Measurements from ENCODE around the gene PGAP6. TPM values are rescaled to one million over a fixed set of nuclear protein-coding genes. Genes with fewer than 3 reads are reported as not detected.

The PGAP6 gene
- total and polyA plus RNA-seq, 9 of the 15 experiments (the other 6 are each of a cell fraction or from before 2014, with no cell fraction given) = 0.45 to 50.2 (median 39.3) TPM

Other genes starting within 250 kb of the PGAP6 start
Only the 7 nearest of the 22 such genes appear.
- 0.64 and 2.2 TPM in 2 replicates for gene ARHGDIG, start 101.4 kb downstream of the PGAP6 start, total RNA-seq (2014; rRNA removed)
- 0.36 and 0.41 TPM in 2 replicates for gene ARHGDIG, start 101.4 kb downstream of the PGAP6 start, total RNA-seq (2014; rRNA removed; fragmentation: Illumina TruSeq; extraction: Trizol)
- gene ARHGDIG, start 101.4 kb downstream of the PGAP6 start, total RNA-seq (2015; rRNA removed; fragmentation: Illumina TruSeq; extraction: Trizol) = 0.19 and 0.40 TPM in 2 replicates
- 0.69 and 1.6 TPM in 2 replicates for gene ARHGDIG, start 101.4 kb downstream of the PGAP6 start, total RNA-seq (2021)
- 2.0 and 2.5 TPM in 2 replicates for gene ARHGDIG, start 101.4 kb downstream of the PGAP6 start, polyA plus RNA-seq (2011; rRNA removed)
- 0.37 and 0.84 TPM in 2 replicates for gene ARHGDIG, start 101.4 kb downstream of the PGAP6 start, polyA plus RNA-seq (2014; fragmentation: Illumina TruSeq; extraction: Trizol)
- not detected for gene ARHGDIG, start 101.4 kb downstream of the PGAP6 start, polyA plus RNA-seq (2014; fragmentation: Nextera tagmentation; extraction: Ambion mirVana)
- 0.86 and 1.8 TPM in 2 replicates for gene ARHGDIG, start 101.4 kb downstream of the PGAP6 start, polyA plus RNA-seq (2014; rRNA removed)
- 0.20 and 0.23 TPM in 2 replicates for gene PDIA2, start 98.8 kb downstream of the PGAP6 start, total RNA-seq (2014; rRNA removed)
- not detected in 2 replicates for gene PDIA2, start 98.8 kb downstream of the PGAP6 start, total RNA-seq (2014; rRNA removed; fragmentation: Illumina TruSeq; extraction: Trizol)
- gene PDIA2, start 98.8 kb downstream of the PGAP6 start, total RNA-seq (2015; rRNA removed; fragmentation: Illumina TruSeq; extraction: Trizol) = not detected in 2 replicates
- 0.58 and 0.67 TPM in 2 replicates for gene PDIA2, start 98.8 kb downstream of the PGAP6 start, total RNA-seq (2021)
- gene PDIA2, start 98.8 kb downstream of the PGAP6 start, polyA plus RNA-seq (2011; rRNA removed) = 0.92 and 1.0 TPM in 2 replicates
- gene PDIA2, start 98.8 kb downstream of the PGAP6 start, polyA plus RNA-seq (2014; fragmentation: Illumina TruSeq; extraction: Trizol) = 0.13 and 0.19 TPM in 2 replicates
- not detected for gene PDIA2, start 98.8 kb downstream of the PGAP6 start, polyA plus RNA-seq (2014; fragmentation: Nextera tagmentation; extraction: Ambion mirVana)
- gene PDIA2, start 98.8 kb downstream of the PGAP6 start, polyA plus RNA-seq (2014; rRNA removed) = 0.18 and 0.23 TPM in 2 replicates
- 53.9 and 65.3 TPM in 2 replicates for gene AXIN1, start 29.3 kb downstream of the PGAP6 start, total RNA-seq (2014; rRNA removed)
- 13.1 and 16.0 TPM in 2 replicates for gene AXIN1, start 29.3 kb downstream of the PGAP6 start, total RNA-seq (2014; rRNA removed; fragmentation: Illumina TruSeq; extraction: Trizol)
- gene AXIN1, start 29.3 kb downstream of the PGAP6 start, total RNA-seq (2015; rRNA removed; fragmentation: Illumina TruSeq; extraction: Trizol) = 28.1 and 28.6 TPM in 2 replicates
- gene AXIN1, start 29.3 kb downstream of the PGAP6 start, total RNA-seq (2021) = 49.9 and 58.0 TPM in 2 replicates
- gene AXIN1, start 29.3 kb downstream of the PGAP6 start, polyA plus RNA-seq (2011; rRNA removed) = 7.4 and 13.0 TPM in 2 replicates
- 25.9 and 36.3 TPM in 2 replicates for gene AXIN1, start 29.3 kb downstream of the PGAP6 start, polyA plus RNA-seq (2014; fragmentation: Illumina TruSeq; extraction: Trizol)
- under 1 TPM; 0.42 to 0.77 TPM for gene AXIN1, start 29.3 kb downstream of the PGAP6 start, polyA plus RNA-seq (2014; fragmentation: Nextera tagmentation; extraction: Ambion mirVana)
- gene AXIN1, start 29.3 kb downstream of the PGAP6 start, polyA plus RNA-seq (2014; rRNA removed) = 36.8 and 40.5 TPM in 2 replicates
- 323 and 344 TPM in 2 replicates for gene MRPL28, start 11.4 kb downstream of the PGAP6 start, total RNA-seq (2014; rRNA removed)
- 54.8 and 63.1 TPM in 2 replicates for gene MRPL28, start 11.4 kb downstream of the PGAP6 start, total RNA-seq (2014; rRNA removed; fragmentation: Illumina TruSeq; extraction: Trizol)
- 157 and 167 TPM in 2 replicates for gene MRPL28, start 11.4 kb downstream of the PGAP6 start, total RNA-seq (2015; rRNA removed; fragmentation: Illumina TruSeq; extraction: Trizol)
- gene MRPL28, start 11.4 kb downstream of the PGAP6 start, total RNA-seq (2021) = 175 and 183 TPM in 2 replicates
- 152 and 181 TPM in 2 replicates for gene MRPL28, start 11.4 kb downstream of the PGAP6 start, polyA plus RNA-seq (2011; rRNA removed)
- 219 and 232 TPM in 2 replicates for gene MRPL28, start 11.4 kb downstream of the PGAP6 start, polyA plus RNA-seq (2014; fragmentation: Illumina TruSeq; extraction: Trizol)
- 10 to 100 TPM in 1 of 2 experiments, 1 to 10 TPM in 1; 2.5 to 22.9 TPM for gene MRPL28, start 11.4 kb downstream of the PGAP6 start, polyA plus RNA-seq (2014; fragmentation: Nextera tagmentation; extraction: Ambion mirVana)
- 306 and 314 TPM in 2 replicates for gene MRPL28, start 11.4 kb downstream of the PGAP6 start, polyA plus RNA-seq (2014; rRNA removed)
- 211 and 255 TPM in 2 replicates for gene NME4, start 15.2 kb upstream of the PGAP6 start, total RNA-seq (2014; rRNA removed)
- 50.2 and 61.5 TPM in 2 replicates for gene NME4, start 15.2 kb upstream of the PGAP6 start, total RNA-seq (2014; rRNA removed; fragmentation: Illumina TruSeq; extraction: Trizol)
- gene NME4, start 15.2 kb upstream of the PGAP6 start, total RNA-seq (2015; rRNA removed; fragmentation: Illumina TruSeq; extraction: Trizol) = 145 and 151 TPM in 2 replicates
- 189 and 206 TPM in 2 replicates for gene NME4, start 15.2 kb upstream of the PGAP6 start, total RNA-seq (2021)
- gene NME4, start 15.2 kb upstream of the PGAP6 start, polyA plus RNA-seq (2011; rRNA removed) = 139 and 160 TPM in 2 replicates
- 135 and 223 TPM in 2 replicates for gene NME4, start 15.2 kb upstream of the PGAP6 start, polyA plus RNA-seq (2014; fragmentation: Illumina TruSeq; extraction: Trizol)
- gene NME4, start 15.2 kb upstream of the PGAP6 start, polyA plus RNA-seq (2014; fragmentation: Nextera tagmentation; extraction: Ambion mirVana) = 10 to 100 TPM; 15.4 to 17.5 TPM
- gene NME4, start 15.2 kb upstream of the PGAP6 start, polyA plus RNA-seq (2014; rRNA removed) = 264 and 339 TPM in 2 replicates
- 16.8 and 18.4 TPM in 2 replicates for gene DECR2, start 19.9 kb upstream of the PGAP6 start, total RNA-seq (2014; rRNA removed)
- 3.2 and 5.6 TPM in 2 replicates for gene DECR2, start 19.9 kb upstream of the PGAP6 start, total RNA-seq (2014; rRNA removed; fragmentation: Illumina TruSeq; extraction: Trizol)
- gene DECR2, start 19.9 kb upstream of the PGAP6 start, total RNA-seq (2015; rRNA removed; fragmentation: Illumina TruSeq; extraction: Trizol) = 10.3 and 10.6 TPM in 2 replicates
- 22.9 and 23.1 TPM in 2 replicates for gene DECR2, start 19.9 kb upstream of the PGAP6 start, total RNA-seq (2021)
- 13.9 and 21.6 TPM in 2 replicates for gene DECR2, start 19.9 kb upstream of the PGAP6 start, polyA plus RNA-seq (2011; rRNA removed)
- 6.9 and 13.4 TPM in 2 replicates for gene DECR2, start 19.9 kb upstream of the PGAP6 start, polyA plus RNA-seq (2014; fragmentation: Illumina TruSeq; extraction: Trizol)
- 1 to 10 TPM; 1.0 to 2.1 TPM for gene DECR2, start 19.9 kb upstream of the PGAP6 start, polyA plus RNA-seq (2014; fragmentation: Nextera tagmentation; extraction: Ambion mirVana)
- gene DECR2, start 19.9 kb upstream of the PGAP6 start, polyA plus RNA-seq (2014; rRNA removed) = 31.9 and 33.1 TPM in 2 replicates
- gene RAB11FIP3, start 43.7 kb upstream of the PGAP6 start, total RNA-seq (2014; rRNA removed) = 6.5 and 7.2 TPM in 2 replicates
- 2.6 and 4.3 TPM in 2 replicates for gene RAB11FIP3, start 43.7 kb upstream of the PGAP6 start, total RNA-seq (2014; rRNA removed; fragmentation: Illumina TruSeq; extraction: Trizol)
- gene RAB11FIP3, start 43.7 kb upstream of the PGAP6 start, total RNA-seq (2015; rRNA removed; fragmentation: Illumina TruSeq; extraction: Trizol) = 5.3 and 5.9 TPM in 2 replicates
- gene RAB11FIP3, start 43.7 kb upstream of the PGAP6 start, total RNA-seq (2021) = 10.5 and 13.1 TPM in 2 replicates
- 2.7 and 3.1 TPM in 2 replicates for gene RAB11FIP3, start 43.7 kb upstream of the PGAP6 start, polyA plus RNA-seq (2011; rRNA removed)
- 4.3 and 7.0 TPM in 2 replicates for gene RAB11FIP3, start 43.7 kb upstream of the PGAP6 start, polyA plus RNA-seq (2014; fragmentation: Illumina TruSeq; extraction: Trizol)
- gene RAB11FIP3, start 43.7 kb upstream of the PGAP6 start, polyA plus RNA-seq (2014; fragmentation: Nextera tagmentation; extraction: Ambion mirVana) = under 1 TPM; 0.46 TPM
- gene RAB11FIP3, start 43.7 kb upstream of the PGAP6 start, polyA plus RNA-seq (2014; rRNA removed) = 5.2 and 10.7 TPM in 2 replicates

Data from K562 (cell line).